Measurements from ENCODE around the gene CTSF.
A peak's percentile ranks its signal among the peaks of the same experiment; 100 is the strongest.
"Not testable (repeated sequence)": the region's sequence is repeated elsewhere in the genome, so short reads cannot be mapped to it uniquely, and the experiment has no call there.

Gene CTSF

DNA sequence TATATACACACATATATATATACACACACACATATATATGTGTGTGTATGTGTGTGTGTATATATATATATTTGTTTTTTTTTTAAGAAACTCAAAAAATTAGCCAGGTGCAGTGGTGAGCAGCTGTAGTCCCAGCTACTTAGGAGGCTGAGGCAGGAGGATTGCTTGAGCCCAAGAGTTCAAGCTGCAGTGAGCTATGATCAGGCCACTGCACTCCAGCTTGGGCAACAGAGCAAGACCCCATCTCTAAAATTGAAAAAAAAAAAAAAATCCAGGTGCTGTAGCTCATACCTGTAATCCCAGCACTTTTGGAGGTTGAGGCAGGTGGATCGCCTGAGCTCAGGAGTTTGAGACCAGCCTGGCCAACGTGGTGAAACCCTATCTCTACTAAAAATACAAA is 20.9 kb upstream of the CTSF start:
- not testable (repeated sequence) for DNase-seq

DNA sequence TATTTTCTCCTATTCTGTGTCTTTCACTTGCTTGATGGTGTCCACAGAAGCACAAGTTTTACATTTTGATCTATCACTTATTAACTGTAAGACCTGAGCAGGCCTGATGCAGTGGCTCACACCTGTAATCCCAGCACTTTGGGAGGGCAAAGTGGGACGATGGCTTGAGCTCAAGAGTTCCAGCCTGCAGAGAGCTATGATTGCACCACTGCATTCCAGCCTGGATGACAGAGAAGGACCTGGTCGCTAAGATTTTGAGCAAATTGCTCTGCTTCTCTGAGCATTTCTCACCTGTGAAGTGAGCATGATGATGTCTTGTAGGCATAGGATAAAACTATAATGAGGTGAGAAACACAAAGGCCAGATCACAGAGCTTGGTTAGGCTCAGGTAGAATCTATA is 17.7 kb upstream of the CTSF start:
- DNase-seq, result no peak

GRCh38 chr11:66585447-66585846 is 17.0 kb upstream of the CTSF start:
- DNase-seq, result not testable (repeated sequence)

DNA sequence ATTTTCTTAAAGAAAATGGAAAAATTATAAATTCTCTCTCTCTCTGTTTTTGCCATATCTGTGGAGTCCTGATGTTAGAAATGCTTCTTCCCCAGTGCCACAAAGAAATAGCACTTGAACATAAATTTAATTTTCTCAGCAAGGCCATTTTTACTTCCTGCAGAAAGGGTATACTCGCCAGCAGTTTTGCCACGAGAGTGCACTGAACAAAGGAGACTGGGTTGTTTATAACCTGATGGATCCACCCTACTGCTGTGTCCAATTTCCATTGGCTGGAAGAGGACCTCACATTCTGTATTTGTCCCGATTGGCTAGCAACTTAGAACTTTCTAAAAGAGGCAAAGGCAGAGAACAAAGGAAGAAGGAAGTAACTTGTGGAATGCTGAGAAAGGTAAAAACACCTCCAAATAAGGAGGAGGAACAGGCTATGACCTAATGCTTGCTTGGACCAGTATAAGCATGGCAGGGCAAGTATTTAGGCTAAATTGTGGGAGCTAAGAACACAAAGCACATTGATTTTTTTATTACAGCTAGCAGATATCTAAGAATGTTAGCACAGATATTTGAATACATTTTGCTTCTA is 14.2 kb upstream of the CTSF start:
- not testable (repeated sequence) for DNase-seq

DNA sequence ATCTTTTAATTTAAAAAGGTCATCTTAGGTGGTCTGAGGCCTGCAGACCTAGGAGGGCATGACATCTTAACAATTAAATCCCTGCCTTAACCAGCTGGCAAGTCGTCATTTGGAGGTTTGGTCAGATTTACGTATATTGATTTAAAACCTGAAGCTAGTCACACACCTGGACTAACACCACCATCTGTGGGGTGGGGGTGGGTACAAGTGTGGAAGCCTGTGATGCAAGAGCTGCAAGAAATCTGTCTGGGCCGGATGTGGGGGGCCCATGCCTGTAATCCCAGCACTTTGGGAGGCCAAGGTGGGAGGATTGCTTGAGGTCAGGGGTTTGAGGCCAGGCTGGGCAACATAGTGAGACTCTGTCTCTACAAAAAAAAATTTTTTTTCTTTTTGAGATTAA is 12.9 kb upstream of the CTSF start:
- DNase-seq, result no peak

DNA sequence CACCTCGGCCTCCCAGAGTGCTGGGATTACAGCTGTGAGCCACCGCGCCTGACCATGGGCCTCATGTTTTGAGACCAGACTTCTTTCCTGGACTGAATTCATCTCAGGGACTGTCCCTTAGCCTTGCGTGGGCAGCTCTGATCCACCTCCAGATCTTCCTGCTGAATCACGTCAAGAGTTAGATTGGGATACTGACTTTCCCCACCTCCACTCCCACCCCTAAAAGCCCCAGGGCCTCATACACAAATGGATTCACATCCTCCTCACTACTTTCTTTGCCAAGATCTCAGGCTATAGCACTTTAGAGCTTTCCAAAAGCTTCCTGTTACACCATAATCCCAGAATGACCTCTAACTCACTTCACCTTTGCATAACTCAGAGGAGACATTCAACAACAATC is 12.4 kb upstream of the CTSF start:
- DNase-seq, result no peak

DNA sequence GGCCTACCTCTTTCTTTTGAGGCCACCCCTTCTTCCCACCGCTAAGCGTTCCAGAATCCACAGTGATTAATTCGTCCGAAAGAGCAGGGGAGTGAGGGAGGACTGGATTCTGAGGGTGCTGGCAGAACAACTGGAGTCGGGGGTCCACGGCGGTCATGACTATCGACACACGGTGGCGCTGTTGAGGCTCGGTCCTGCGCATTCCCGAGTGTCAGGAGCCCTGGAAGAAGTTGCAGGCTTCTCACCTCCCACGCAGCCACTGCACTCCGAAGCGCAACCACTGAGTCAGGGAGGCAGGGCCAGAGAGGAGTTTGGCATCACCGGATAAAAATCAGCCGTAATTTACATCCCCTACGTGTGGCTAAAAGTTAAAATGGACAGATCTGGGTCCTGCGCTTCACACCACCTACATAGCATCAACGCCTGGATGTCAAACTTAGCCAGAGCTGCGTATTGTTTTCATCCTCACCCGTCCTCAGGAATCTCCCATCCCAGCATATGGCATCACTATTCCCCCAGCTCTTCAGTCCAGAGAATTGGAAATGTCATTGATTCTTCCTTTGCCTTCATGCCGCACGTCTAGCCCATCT is 10.7 kb upstream of the CTSF start:
- no peak for DNase-seq

DNA sequence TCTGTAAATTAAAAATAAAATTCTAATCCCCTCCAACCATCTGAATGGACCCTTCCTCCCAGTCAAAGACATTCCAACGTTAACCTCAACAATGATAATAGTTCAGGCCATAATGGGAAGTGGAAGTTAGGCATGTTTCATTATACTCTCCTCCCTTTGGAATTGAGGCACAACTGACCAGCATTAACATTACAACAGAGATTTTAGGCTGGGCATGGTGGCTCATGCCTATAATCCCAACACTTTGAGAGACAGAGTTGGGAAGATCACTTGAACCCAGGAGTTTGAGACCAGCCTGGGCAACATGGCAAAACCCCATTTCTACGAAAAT is 2.4 kb upstream of the CTSF start:
- DNase-seq, result no peak

DNA sequence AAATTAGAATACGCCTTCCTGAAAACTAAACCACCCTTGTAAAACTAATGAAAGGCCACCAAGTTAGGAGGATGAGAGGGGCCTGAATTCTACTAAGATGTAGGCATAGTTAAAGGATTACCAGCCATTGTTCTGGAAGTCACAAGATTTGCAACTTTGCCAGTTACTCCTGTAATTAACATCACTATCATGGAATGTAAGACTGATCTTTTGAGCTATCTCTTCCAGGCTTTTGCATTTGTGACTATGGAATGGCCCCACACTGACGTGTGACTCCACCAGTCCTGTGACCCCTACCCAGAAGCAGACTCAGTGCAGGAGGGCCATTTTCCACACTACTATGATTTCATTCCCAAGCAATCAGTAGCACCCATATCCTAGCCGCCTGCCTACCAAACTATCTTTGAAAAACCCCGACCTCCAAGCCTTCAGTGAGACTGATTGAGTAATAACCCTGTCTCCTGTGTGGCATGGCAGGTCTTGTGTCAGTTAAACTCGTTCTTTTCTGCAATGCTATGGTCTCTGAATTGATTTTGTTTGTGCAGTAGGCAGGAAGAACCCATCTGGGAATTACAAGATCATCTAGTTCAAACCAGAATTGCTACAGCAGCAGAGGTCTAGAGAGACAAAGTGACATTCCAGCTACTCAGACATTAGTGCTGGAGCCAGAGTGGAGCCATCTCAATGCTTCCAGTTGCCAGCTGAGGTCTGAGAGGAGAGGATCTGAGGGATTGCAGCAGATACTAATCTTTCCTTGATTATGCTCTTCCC is 1.9 kb upstream of the CTSF start:
- DNase-seq, result no peak

GRCh38 chr11:66569076-66569475 is 670 bp upstream of the CTSF start:
- no peak for DNase-seq

- no peak for DNase-seq
These were observed 651 bp downstream of the CTSF start for GRCh38 chr11:66567787-66568123.

DNA sequence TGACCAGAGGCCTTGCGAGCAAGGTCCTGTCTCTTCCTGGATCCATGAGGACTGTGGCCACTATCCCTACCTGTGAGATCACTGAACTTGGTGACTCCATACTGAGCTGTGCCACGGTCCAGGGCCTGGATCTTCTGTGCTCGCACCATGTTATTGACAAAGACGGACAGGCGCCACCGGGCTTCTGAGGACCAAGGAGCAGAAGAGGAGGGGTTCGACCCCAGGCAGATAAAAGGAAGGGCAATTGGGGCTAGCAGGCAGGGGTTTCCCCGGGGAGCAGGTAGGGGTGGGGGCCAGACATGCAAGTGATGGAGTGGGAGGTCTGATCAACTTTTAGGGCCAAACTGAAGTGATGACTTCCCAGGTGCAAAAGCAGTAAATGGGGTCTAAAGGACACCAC is 2.2 kb downstream of the CTSF start:
- no peak for DNase-seq

DNA sequence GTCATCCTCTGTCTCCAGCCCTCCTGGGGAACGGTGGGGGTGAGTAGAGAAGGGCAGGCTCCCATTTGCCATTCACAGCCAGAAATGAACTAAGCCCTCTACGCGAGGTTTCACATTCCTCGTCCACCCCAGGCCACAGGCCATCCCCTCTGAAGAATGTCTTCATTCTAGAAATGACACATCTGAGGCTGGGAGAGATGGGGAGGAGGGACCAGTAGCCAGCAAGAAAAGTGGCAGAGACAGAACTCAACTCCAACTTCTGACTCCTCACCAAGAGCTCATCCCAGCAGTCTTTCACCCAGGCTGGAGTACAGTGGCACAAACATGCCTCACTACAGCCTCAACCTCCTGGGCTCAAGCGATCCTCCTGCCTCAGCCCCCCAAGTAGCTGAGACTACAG is 3.4 kb downstream of the CTSF start:
- DNase-seq, result no peak

DNA sequence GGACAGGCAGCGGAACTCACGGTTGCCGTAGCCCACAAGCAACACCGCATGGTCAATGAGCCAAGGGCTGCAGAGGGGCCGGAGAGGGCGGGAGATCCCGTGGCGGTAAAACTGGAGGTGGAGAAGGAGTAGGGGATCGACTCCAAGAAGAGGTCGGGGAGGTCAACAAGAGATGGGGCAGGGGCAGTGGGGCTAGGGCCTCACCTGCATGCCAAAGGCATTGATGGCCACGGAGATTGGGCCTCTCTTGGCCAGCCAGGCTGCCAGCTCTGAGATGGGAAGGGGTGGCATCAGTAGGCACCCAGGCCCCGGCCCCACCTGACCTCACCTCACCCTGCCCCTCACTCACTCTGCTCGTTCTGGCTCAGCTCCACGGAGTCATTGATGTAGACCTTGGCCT is 3.9 kb downstream of the CTSF start:
- DNase-seq, result no peak

DNA sequence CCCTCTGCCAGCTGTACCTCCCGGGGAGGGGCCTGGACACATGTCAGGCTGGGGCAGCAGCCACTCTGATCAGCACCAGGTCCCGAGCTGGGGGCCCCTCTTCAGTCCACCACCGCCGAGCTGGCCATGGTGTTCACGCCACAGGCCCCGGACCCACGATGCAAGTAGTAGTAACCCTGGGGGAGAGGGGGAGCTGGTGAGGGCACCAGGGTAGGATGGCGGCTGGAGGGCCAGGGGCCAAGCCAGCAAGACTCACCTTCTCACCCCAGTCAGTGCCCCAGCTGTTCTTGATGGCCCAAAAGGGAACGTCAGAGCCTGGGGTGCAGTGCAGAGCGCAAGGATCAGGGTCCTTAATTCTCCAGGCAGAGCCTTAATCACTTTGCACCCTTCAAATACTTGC is 4.6 kb downstream of the CTSF start:
- DNase-seq, result no peak

- no peak for DNase-seq
These were observed 5.4 kb downstream of the CTSF start for GRCh38 chr11:66562907-66563583.

DNA sequence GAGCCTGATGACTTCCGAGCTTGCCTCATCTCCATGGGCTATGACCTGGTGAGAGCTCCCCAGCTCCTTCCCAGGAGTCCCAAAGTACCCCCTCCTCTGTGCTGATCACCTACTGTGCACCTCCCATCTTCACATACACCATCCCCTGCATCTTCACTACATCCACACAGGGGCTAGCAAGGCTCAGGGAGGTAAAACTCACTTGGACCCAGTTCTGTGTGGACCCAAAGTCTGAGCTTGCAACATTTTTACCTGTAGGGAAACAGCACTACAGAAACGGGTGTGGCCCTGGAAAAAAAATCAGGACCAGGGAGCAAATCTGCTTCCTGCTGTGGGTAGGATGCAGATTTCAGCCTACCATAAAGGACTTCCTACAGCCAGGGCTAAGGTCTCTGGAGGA is 6.1 kb downstream of the CTSF start:
- DNase-seq, result no peak

DNA sequence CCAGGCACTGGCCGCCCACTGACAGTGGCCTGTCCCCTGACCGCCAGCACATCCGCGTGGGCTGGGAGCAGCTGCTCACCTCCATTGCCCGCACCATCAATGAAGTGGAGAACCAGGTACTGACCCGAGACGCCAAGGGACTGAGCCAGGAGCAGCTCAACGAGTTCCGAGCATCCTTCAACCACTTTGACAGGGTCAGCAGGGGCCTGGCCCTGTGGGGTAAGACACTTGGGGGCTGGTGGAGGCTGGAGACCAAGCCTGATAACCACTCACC is 6.5 kb downstream of the CTSF start:
- DNase-seq, result no peak

DNA sequence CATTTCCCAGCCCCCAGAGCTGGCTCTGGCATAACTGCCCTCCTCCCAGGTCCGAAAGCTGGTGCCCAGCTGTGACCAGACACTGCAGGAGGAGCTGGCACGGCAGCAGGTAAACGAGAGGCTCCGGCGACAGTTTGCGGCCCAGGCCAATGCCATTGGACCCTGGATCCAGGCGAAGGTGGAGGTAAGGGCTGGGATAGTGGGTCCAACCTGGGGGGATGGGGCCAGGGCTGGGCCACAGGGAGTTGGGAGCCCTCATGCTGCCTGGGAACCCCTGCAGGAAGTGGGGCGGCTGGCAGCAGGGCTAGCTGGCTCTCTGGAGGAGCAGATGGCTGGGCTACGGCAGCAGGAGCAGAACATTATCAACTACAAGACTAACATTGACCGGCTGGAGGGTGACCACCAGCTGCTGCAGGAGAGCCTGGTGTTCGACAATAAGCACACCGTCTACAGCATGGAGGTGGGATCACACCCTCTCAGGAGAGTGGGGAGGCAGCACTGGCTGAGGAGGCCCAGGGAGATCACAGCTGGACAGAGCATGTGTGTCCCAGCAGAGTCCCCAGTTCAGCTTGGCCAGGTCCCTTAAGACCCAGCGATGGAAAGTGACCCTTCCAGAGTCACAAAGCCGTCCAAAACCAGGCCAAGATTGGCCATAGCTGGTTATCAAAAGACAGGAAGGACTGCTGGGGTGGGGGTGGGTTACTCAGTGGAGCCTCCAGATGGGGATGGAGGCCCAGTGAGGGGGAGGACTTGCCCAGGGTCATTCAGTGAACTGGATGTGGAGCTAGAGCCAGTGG is 7.0 kb downstream of the CTSF start:
- peak; percentile 52 for DNase-seq

DNA sequence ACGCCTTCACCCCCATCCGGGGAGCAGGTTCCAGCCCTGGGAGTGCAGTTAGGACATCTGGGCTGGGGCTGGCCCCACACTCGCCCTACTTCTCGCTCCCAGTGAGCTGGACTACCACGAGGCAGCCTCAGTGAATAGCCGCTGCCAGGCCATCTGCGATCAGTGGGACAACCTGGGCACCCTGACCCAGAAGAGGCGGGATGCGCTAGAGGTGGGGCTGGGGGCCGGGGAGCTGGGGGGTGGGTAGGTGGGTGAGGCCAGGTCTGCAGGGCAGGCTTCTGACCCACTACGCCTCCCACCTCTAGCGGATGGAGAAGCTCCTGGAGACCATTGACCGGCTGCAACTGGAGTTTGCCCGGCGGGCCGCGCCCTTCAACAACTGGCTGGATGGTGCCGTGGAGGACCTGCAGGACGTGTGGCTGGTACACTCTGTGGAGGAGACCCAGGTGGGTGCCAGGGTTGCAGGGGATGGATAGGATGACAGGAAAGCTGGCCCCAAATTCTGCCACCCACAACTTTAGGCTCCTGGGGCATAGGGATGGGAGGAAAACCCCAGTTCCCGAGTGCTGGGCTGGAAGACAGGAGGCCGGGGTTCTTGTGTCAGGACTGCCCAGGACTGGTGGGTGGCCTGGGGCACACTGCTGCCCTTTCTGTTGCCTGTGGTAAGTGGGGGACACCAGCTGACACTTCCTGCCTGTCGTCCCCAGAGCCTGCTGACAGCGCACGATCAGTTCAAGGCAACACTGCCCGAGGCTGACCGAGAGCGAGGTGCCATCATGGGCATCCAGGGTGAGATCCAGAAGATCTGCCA is 8.3 kb downstream of the CTSF start:
- no peak for DNase-seq

DNA sequence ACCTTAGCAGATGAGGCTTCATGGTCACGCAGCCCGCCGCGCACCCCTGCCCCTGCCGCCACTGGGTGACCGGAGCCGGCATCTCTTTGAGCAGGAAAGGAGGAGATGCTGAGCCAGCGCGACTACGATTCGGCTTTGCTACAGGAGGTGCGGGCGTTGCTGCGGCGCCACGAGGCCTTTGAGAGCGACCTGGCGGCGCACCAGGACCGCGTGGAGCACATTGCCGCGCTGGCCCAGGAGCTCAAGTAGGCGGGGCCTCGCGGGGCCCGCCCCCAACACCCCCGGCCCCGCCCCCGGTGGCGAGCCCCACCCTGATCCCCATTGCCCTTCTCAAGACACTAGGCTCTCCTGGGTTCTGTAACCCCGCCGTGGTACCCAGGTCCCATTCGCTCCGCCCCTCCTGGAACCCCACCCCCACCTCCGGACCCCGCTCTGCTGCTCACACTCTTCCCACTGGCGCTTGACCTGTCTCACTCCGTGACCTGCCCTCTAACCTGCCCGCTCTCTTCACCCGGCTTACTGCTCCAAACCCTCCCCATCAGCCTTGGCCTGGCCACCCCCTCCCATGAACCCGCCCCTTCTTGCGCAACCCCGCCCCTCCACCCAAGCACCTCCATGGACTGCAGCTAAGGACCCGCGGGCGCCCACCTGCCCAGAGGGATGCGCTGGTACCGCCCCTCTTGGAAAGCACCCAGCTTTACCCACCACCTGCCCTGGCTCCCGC is 9.1 kb downstream of the CTSF start:
- no peak for DNase-seq

DNA sequence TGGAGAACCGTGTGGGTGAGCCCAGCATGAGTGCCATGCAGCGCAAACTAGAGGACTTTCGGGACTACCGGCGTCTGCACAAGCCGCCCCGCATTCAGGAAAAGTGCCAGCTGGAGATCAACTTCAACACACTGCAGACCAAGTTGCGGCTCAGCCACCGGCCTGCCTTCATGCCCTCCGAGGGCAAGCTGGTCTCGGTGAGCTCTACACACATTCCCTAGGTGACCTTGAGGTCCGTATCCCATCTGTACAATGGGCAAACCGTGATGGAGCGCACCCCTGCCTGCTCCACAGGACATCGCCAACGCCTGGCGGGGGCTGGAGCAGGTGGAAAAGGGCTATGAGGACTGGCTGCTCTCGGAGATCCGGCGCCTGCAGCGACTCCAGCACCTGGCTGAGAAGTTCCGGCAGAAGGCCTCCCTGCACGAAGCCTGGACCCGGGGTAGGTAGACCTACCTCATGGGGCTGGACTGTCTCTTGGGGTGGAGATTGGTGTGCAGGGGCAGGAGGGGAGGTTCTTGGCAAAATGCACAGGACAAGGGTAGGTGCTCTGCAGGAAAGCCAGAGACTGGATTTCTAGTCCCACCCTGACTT is 10.6 kb downstream of the CTSF start:
- no peak for DNase-seq

Data from DMS 273 treated with DMSO at 0.1 percent for 48 hours (cell line).